NCI-H1092 (cell line): ENCODE measurements around the gene CCT3.

Source experiments
- DNase-seq: peaks from one replicate; lab custom pipeline; 2025; lab: John Stamatoyannopoulos, UW

CCT3 gene

DNA sequence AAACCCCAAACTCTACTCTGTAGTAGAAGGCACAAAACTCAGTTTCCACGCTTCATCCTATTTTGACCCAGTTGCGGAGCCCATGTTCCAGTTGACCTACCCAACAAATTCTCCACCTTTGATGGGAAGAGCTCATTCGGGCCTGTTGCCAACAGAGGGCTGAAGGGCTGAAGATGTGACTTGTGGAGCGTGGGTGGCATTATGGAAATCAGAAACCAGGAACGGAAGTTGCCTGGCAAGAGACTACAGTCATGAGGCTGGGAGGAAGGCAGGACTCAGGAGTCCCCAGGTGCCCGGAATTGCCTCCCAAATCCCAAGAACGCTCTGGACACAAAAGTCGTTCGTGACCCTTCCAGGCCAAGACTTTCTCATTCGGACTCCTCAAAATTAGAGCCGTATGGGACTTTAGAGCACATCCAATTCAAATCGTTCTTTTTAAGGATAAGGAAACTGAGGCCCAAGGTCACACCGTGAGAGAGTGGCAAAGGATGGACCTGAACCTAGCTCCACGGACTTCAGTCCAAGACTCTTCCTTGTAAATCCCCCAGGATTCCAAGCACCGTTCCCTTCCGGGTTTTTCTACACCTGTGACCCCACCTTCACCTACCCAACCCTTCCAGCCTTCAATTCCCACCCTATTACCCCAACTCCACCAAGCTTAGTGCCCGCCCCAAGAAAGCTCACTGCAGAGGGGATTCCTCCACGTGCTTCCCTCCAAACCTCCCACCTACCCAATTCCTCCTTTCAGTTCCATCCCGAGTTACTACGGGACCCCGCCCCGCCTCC lies 56.2 kb downstream of the CCT3 start:
- DNase-seq, result no peak

DNA sequence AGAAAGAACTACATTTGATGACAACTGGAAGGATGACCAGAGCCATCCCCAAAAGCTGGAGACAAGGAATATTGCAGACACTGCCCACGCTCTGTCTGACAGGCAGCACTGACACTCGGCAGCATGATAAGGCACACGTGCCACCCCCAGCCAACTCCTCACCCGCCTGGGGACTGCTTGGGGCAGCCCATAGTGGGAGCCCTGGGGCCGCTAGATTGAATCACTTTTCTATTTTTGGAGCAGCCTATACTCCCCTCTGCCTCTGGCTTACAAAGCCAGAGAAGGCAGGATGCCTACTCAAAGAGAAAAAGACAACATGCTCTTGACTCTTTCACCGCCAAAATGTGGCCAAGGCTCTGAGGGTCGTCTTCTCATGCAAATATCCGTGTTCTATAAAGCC lies 56.8 kb downstream of the CCT3 start:
- no peak for DNase-seq

DNA sequence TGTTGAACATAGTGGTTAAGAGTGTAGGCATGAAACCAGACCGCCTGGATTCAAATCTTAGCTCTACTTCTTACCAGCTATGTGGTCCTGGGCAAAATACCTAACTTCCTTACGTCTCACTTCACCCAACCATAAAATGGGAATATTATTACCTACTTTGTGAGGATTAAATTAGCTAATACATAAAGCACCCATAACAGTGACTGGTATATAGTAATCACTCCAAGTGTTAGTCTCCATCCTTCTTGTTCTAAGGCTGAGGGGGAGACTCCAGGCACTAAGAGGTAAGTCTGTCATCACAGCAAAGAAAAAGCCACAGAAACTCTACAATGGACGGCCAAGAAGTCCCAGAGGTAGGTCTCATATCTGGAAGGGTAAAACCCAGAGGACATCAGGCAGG lies 58.3 kb downstream of the CCT3 start:
- no peak for DNase-seq

DNA sequence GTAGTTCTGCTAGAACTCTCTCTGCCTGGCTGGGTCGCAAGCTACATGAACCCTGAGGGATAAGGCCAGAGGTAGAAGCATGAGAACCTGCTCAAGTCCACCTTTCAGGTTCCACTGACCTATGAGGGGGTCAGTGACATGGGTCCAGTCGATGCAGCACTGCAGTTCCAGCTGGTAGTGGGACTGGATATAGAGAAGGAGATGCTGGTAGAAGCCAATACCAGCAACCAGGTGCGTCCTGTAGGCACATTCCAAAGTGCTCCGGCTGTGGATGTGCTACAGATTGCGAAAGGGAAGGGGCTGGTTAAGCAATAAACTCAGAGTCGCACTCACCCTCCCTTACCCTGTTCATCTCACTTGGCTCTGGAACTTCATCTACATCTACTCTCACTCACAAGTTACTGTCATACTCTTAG lies 61.1 kb downstream of the CCT3 start:
- DNase-seq, result no peak

DNA sequence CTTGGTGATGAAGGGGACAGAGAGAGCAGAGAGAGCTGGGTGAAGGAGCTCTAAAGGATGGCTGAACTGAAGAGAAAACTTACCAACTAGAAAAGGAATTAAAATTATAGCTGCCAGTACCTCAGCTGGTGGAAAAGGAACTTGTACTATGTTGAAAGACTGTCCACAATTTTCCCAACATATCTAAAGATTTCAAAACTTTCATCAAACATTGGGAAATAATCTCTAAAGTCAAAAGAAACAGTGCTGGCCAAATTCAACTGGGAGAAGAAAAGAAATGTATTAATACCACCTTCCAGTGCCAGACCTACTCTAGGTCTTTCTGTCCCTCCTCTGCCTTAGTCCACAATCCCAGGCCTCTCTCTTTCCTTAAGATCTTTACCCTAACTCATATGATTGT lies 61.6 kb downstream of the CCT3 start:
- no peak for DNase-seq

DNA sequence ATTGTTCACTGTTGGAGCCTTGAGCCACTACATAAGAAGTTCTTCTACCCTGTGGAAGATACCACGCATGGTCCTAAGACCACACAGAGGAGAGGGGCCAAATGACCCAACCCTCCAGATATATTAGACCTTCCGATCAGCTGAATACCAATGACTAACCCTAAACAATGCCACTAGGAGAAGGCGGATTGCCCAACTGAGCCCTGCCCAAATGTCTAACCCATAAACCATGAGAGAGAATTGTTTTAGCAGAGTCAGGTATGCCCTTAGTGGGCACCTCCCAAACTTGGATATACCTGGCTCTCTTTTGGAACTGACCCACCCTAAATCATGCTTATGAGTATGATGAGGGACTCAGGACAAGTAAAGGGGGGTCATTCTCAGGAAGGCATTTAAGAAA lies 67.8 kb downstream of the CCT3 start:
- DNase-seq, result no peak

DNA sequence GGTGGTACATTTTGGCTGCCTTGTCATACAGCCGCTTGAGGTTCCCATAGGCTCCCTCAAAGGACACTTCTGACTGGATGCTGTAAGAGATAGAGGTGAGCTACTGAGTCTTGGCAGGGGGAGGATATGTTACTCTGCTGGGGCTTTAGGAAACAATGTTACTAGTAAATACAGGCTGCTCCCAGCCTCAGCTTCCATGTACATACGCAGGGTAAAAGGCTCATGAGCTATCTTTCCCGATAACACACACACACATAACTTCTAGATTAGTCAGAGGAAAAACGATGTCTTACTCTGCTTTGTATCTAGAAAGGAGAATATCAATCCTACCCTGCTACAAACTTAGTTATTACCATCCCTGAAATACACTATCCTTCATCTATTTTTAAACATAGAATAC lies 69.8 kb downstream of the CCT3 start:
- DNase-seq, result no peak

DNA sequence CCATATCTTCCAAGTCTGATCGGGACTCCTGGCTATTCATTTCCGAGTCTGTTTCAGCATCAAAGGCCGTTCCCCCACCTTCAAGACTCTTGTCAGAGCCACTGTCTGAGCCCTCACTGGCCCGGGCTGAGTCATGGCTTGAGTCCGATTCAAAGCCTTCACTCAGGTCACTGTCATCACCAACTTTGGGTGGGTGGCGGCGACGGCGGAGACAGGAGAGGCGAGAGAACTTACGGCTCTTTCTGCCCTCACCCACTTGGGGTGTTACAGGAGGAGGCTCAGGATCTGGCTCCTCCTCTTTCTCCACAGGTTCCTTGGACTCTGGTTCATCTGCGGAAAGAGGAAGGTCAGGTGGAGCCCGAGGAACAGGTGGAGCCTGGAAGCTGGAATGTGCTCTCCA lies 72.0 kb downstream of the CCT3 start:
- no peak for DNase-seq

DNA sequence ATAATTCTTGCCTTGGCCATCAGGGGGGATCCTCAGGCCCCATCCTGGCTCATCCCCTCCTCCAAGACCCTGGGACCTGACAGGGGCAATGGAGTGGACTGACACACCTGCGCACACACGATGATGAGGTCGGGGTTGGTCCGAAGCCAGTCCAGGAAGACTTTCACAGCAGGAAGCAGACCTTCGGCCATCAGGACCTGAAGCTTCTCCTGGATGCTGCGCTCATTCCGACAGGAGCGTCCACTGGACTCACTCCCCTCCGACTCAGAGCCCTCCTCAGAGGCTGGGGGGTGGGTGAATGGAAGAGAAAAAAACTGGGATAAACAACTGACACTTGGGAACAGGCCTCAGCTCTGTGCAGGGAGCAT lies 74.8 kb downstream of the CCT3 start:
- DNase-seq, result no peak

DNA sequence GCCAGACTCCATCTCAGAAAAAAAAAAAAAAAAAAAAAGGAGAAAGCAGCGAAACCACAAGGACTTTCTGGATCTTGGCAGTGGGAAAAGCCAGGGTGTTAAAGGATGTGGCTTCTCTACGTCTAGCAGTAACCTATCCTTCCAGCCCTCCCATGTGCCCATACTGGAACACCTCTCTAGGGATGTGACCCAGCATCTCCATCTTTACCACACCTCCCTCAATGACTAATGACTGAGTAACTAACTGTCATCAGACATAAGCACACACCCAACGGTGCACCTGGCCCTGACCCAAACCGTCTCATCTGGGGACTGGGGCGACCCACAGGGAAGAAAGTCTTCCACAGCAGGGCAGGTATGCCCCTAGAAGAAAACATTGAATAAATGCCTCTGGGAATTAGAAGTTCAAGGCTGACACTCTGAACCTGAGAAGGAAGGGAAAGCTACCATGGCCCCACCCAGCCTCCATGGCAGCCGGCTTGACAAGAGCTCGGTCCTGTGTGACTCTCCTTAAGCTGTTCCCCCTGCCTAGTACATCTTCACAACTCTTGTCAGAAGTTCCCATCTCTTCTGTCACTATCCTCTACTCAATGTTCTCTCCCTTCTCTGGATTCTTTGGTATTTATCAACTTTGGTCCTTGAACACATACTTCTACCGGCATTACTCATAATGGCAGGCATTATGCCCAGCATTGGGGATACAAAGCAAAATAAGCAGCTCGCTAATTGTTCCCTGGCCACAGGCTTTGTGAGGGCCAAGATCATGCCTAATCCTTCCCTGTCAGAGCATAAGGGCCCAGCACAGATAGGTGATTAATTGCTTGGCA lies 75.4 kb downstream of the CCT3 start:
- no peak for DNase-seq

DNA sequence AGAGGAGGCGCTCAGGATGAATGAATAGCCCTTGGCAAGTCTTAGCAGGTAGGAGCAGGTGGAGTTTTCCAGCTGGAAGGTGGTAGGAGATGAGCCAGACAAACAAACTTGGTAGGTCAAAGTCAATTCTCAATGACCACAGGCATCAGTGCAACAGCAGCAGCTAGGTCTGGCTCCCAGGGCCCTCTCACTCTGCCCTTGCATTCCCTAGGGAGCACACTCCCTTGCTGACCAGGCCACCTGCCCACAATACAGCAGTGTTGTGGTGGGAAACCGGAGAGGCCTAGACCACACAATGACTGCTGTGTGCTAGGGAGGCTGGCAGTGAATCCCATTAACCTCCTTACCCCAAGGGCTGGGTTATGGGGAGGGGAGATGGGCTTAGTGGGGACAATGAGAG lies 77.2 kb downstream of the CCT3 start:
- no peak for DNase-seq

DNA sequence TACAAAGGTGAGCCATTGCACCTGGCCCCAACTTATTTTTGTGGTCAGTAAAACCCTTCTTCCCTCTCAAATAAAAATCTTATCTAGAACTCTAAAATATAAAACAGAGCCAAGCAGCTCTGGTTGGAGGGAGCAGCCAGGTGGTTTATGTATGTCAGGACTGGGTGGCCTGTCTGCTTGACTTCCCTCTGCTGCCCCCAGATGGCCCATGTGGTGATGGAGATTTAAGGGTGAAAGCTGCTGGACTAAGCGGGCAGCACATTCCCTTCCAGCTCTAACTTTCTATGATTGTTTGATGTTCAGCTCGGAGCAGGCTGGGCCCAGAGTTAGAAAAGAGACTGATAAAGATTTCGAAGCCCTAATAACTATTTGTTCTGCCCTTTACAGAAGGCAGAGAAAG lies 78.3 kb downstream of the CCT3 start:
- no peak for DNase-seq
